ENCODE results near the gene PDE4B. TPM values are rescaled to one million over a fixed set of nuclear protein-coding genes. Genes with fewer than 3 reads are reported as not detected.
"Not testable (repeated sequence)": the region's sequence is repeated elsewhere in the genome, so short reads cannot be mapped to it uniquely, and the experiment has no call there.

The PDE4B gene
- total RNA-seq, 1 donor from 2014 or later = 54.6 TPM

GRCh38 chr1:65949230-65949626, 156.5 kb downstream of the PDE4B start:
- intact Hi-C loops (cut with micrococcal nuclease) = no loop called here

DNA sequence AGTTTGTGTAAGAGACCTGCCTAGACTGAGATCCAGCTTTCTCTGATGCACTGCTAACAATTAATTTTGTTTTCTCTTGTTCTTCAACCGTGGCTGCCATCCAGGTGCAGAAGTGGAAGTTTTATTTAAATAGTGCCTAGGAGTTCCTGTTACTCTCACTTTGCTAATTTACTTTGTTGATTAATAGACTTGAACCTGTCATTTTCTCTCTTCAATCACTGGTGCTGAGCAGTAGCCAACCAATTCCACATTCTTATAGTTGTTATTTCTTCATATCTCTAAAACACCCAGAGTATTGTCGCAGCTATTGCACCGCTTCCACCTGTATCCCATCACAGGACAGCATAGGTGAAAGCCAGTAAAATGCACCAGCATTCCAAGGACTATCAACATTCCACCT, 157.2 kb downstream of the PDE4B start:
- intact Hi-C loops (cut with micrococcal nuclease) = loop anchor here (10.0 kb wide), 1 partner anchor 525 kb away; the partner anchor contains the start of genes LEPR and LEPROT

GRCh38 chr1:65952696-65953095, 160.0 kb downstream of the PDE4B start:
- intact Hi-C loops (cut with micrococcal nuclease) = loop anchor here (10.0 kb wide), 1 partner anchor 528 kb away; the partner anchor contains the start of genes LEPR and LEPROT

DNA sequence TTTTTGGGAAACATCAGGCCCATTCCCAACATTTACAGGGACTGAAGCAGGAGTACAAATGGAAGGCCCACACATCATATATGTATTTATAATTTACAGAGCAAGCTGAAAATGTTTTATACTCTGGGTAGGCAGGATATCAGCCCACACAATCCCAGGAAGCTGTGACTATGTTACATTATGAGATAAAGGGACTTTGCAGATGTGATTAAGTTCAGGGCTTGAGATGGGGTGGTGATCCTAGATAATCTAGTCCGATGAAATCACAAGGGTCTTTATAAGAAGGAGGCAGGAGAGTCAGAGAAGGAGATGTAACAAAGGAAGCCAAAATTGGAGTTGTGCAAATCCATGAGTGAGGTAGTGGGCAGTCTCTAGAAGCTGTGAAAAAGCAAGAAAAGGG, 160.5 kb downstream of the PDE4B start:
- intact Hi-C loops (cut with micrococcal nuclease) = loop anchor here (10.0 kb wide), 1 partner anchor 528 kb away; the partner anchor contains the start of genes LEPR and LEPROT

GRCh38 chr1:65955071-65955470, 162.4 kb downstream of the PDE4B start:
- intact Hi-C loops (cut with micrococcal nuclease) = loop anchor here (5.0 to 10.0 kb wide), 4 partner anchors 143 to 718 kb away; partner anchors contain the start of genes LEPR and LEPROT

GRCh38 chr1:65955503-65955902, 162.8 kb downstream of the PDE4B start:
- intact Hi-C loops (cut with micrococcal nuclease) = loop anchor here (5.0 to 10.0 kb wide), 4 partner anchors 143 to 718 kb away; partner anchors contain the start of genes LEPR and LEPROT

- intact Hi-C loops (cut with micrococcal nuclease) = loop anchor here (1.0 to 10.0 kb wide), 12 partner anchors 128 to 768 kb away; partner anchors contain the start of genes LEPR and LEPROT
These were observed 166.1 kb downstream of the PDE4B start for GRCh38 chr1:65958561-65959350.

- intact Hi-C loops (cut with micrococcal nuclease) = loop anchor here (1.0 to 10.0 kb wide), 12 partner anchors 129 to 766 kb away; partner anchors contain the start of genes LEPR and LEPROT
These were observed 167.3 kb downstream of the PDE4B start for GRCh38 chr1:65959896-65960567.

DNA sequence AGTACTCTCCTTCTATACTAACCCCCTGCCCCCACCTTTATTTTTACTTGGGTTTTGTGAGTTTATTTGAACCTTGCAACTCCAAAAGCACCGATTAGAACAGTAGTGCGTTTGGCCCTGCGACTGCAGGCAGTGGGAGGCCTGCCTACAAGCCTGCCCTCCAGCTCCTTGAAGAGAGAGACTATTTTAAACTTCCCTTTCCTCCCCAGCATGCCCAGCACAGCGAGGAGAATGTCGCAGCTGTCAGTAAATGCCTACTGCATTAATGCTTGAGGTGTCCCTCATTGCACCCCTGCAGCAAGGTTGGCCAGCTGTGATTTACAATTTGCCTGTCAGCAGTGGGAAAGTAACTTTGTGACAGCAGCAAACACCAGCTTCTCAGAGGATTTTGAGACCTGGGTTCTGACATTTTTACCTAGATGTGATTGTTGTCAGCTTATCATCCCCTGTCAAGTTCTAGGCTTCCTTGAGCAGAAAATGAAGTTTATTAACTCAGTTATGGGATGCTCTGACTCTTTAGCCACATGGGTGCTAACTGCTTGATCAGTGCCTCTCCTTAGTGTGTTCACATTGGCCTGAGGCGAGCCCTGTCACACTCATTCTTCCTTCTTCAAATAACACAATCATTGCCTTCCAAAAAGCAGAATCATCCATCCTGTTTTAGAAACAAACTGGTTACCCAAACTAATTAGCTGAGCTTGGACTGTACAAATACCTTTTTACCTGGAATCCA, 170.6 kb downstream of the PDE4B start:
- intact Hi-C loops (cut with micrococcal nuclease) = no loop called here

DNA sequence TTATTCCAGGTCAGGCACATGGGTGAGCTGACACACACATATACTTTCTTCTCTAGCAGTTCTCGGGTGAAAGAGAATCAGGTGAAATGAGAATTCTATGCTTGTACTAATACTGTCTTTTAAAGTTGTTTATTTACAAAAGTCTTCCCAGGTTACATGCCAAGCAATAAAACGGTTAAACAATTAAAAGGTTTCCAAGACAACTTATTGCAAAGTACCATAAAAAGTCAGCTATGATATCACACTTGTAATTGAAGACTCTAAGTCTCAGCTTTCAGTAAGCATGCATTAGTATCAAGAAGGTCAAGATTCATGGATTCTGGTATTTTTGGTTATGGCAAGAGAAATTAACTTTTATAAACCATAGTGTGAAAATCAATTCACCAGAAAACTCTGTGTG, 171.4 kb downstream of the PDE4B start:
- intact Hi-C loops (cut with micrococcal nuclease) = no loop called here

DNA sequence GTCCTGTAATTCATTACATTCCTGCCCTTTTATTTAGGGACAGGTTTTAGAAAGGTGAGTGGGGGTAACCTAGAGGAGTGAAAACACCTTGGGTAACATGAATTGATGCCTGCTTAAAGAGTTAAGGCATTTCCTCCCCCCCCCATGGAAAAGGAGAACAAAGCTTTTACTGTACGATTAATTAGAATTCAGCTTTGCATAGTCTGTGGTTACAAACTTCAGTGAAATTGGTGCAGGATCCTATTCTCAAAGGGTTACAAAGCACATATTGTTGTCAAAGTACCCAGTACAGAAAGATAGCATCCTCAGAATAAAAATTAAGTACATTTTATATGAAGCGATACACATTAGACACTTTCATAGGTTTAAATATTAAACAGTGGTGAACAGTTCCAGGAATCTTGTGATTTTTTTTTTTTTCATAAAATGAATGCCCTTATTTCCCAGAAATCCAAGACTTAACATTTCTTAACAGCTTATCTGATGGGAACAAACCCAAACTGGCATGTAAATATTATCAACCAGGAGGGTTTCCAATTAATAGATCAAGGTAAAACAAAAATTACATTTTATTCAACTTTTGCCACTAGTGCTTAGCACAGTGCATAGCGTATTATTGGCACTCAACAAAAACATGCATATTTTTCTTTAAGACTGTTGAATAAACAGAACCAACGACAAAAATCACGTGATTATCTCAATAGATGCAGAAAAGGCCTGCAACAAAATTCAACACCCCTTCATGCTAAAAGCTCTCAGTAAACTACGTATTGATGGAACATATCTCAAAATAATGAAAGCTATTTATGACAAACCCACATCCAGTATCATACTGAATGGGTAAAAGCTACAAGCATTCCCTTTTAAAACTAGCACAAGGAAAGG, 172.7 kb downstream of the PDE4B start:
- intact Hi-C loops (cut with micrococcal nuclease) = no loop called here

DNA sequence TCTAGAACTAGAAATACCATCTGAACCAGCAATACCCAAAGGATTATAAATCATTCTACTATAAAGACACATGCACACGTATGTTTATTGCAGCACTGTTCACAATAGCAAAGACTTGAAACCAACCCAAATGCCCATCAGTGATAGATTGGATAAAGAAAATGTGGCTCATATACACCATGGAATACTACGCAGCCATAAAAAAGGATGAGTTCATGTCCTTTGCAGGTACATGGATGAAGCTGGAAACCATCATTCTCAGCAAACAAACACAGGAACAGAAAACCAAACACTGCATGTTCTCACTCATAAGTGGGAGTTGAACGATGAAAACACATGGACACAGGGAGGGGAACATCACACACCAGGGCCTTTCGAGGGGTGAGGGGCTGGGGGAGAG, 174.8 kb downstream of the PDE4B start:
- intact Hi-C loops (cut with micrococcal nuclease) = not testable (repeated sequence)

- intact Hi-C loops (cut with micrococcal nuclease) = no loop called here
These were observed 178.9 kb downstream of the PDE4B start for GRCh38 chr1:65971547-65971946.

DNA sequence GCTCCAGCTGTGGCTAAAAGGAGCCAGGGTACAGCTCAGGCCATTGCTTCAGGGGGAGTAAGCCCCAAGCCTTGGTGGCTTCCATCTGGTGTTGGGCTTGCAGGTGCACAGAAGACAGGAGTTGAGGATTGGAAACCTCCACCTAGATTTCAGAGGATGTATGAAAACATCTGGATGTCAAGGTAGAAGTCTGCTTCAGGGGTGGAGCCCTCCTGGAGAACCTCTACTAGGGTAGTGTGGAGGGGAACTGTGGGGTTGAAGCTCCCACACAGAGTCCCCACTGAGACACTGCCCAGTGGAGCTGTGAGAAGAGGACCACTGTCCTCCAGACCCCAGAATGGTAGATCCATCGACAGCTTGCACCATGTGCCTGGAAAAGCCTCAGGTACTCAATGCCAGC, 183.0 kb downstream of the PDE4B start:
- intact Hi-C loops (cut with micrococcal nuclease) = no loop called here

DNA sequence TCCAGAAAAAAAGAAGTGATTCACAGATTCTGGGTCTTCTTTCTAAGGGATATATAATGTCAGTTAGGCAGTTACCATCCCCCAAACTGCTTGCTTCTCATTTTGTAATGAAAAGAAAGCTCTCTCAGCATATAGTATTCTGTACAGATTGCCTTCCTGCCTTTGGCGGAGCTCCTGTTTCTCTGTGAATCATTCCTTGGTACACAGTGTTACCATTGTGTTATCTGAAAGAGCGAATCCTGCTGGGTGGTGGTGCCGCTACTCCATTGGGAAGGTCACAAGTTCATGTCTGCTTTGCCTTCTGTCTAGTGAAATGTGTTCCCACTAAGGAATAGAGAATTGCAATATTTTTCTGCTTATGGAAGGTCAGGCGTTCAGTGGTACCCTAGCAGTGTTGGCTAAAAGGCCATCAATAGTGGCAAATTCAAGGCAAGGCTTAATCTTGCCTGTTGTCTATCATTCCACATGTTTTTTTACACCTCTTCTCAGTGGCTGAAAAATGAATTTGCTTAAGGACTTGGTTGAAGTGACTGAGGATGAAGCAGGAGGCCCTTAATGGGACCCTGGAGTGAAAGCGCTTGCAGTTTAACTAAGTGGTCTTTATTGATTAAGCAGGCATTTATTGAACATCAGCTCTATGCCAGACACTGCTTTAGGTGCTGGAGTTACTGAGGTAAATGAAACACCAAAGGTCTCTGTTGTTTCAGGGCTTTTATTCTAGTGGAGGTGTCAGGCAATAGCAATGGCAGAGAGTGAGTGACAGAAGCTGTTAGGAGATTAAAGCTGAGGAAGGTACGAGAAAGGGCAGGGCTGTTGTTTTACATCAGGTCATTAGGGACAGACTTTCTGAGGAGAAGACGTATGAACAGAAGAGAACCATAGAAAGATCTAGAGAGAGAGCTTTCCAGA, 186.7 kb downstream of the PDE4B start:
- intact Hi-C loops (cut with micrococcal nuclease) = no loop called here

DNA sequence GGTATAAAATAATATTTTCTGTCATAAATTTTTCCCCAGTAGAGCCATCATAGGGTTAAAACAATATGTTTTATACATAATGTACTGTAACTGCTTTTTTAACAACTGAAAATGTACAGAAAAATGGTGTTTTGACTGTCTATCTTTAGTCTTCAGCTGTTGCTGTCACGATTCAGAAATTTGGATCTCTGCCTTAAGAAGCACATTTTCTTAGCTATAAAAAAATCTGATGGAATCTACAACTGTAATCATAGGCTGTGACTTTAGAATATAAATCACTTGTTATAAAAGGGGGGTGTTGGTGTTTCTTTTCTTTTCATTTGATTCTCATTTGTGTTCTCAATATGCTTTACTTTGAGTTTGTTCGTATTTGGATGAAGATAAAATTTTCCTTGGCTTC, 187.5 kb downstream of the PDE4B start:
- intact Hi-C loops (cut with micrococcal nuclease) = no loop called here

- intact Hi-C loops (cut with micrococcal nuclease) = no loop called here
These were observed 190.8 kb downstream of the PDE4B start for GRCh38 chr1:65983500-65983899.

DNA sequence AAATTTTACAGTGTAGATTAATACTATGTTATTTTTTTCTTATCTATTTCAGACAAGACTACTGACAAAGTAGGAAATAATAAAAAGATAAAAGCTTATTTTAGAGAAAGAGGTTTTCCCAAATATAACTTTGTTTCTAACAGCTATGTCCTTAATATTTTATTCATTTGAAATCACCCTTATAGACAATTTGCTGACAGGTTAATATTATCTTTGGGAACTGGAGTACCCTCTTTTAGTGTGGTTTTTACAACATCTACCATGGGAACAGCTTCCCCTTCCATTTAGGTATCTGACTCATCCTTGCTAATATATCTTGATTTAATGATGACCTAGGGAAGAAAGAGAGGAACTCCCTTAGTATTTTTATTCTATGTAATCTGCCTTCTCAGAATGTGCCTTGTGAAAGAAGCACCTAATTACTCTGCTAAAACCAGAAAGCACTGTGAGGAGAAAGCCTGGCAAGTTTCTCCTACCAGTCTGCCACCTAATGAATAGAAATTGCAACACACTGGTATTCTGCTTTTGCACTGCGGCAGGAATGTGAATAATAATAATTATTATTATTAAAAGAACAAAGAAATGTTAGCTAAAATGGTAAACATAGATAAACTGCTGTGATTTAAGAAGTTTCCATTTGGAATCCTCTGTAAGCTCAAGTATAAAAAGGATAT, 192.8 kb downstream of the PDE4B start:
- intact Hi-C loops (cut with micrococcal nuclease) = no loop called here

GRCh38 chr1:65986146-65986545, 193.5 kb downstream of the PDE4B start:
- intact Hi-C loops (cut with micrococcal nuclease) = no loop called here
